IPS-18a (cell line): ENCODE measurements around the gene CDK14.
"Not testable (repeated sequence)": the region's sequence is repeated elsewhere in the genome, so short reads cannot be mapped to it uniquely, and the experiment has no call there.

Experiments used
- H3K27ac ChIP-seq: one replicate; pipeline ENCODE4 v1.5.1; 2013; ENCODE audit warnings: low read length
- H3K27me3 ChIP-seq: one replicate; pipeline ENCODE4 v1.6.1; 2013; ENCODE audit warnings: mild to moderate bottlenecking, low read length; ENCODE audit not compliant: control insufficient read depth, insufficient read depth
- H3K36me3 ChIP-seq: one replicate; pipeline ENCODE4 v1.6.1; 2013; ENCODE audit warnings: low read depth, low read length; ENCODE audit not compliant: control insufficient read depth
- H3K4me1 ChIP-seq: one replicate; pipeline ENCODE4 v1.6.1; 2013; ENCODE audit warnings: low read depth, low read length; ENCODE audit not compliant: control insufficient read depth
- H3K4me3 ChIP-seq: one replicate; pipeline ENCODE4 v1.5.1; 2013; ENCODE audit warnings: low read length
- H3K9ac ChIP-seq: one replicate; pipeline ENCODE4 v1.6.1; 2013; ENCODE audit warnings: mild to moderate bottlenecking, low read length, moderate library complexity
- H3K9me3 ChIP-seq: one replicate; pipeline ENCODE4 v1.6.1; 2013; ENCODE audit warnings: low read depth, low read length; ENCODE audit not compliant: control insufficient read depth

Gene CDK14

GRCh38 chr7:90766814-90767564 lies 170.9 kb downstream of the CDK14 start:
- Histone ChIP-seq H3K4me1 (peaks cover 14% of the 10 kb centered on the region), H3K36me3 (no peaks in the 10 kb centered on the region), H3K9ac (no peak overlapping the region), H3K27ac (no peak overlapping the region), H3K9me3 (no peaks in the 10 kb centered on the region), H3K4me3 (no peak overlapping the region), H3K27me3 (no peaks in the 10 kb centered on the region)

- no peaks in the 10 kb centered on the region for H3K27me3 ChIP-seq
- H3K27ac ChIP-seq: no peak overlapping the region
- H3K9ac ChIP-seq: no peak overlapping the region
- no peaks in the 10 kb centered on the region for H3K9me3 ChIP-seq
- H3K4me1 ChIP-seq: peaks cover 14% of the 10 kb centered on the region
- no peak overlapping the region for H3K4me3 ChIP-seq
- no peaks in the 10 kb centered on the region for H3K36me3 ChIP-seq
Measured at GRCh38 chr7:90768301-90768700, 172.2 kb downstream of the CDK14 start.

GRCh38 chr7:90769036-90769435 lies 172.9 kb downstream of the CDK14 start:
- no peak overlapping the region for H3K4me3 ChIP-seq
- peaks cover 13% of the 10 kb centered on the region for H3K4me1 ChIP-seq
- H3K27me3 ChIP-seq: no peaks in the 10 kb centered on the region
- no peaks in the 10 kb centered on the region for H3K9me3 ChIP-seq
- no peak overlapping the region for H3K9ac ChIP-seq
- H3K36me3 ChIP-seq: no peaks in the 10 kb centered on the region
- H3K27ac ChIP-seq: no peak overlapping the region

GRCh38 chr7:90769566-90769965 lies 173.4 kb downstream of the CDK14 start:
- not testable (repeated sequence) for H3K4me1 ChIP-seq, H3K9me3 ChIP-seq, H3K4me3 ChIP-seq, H3K27ac ChIP-seq, H3K36me3 ChIP-seq, H3K9ac ChIP-seq, H3K27me3 ChIP-seq

GRCh38 chr7:90771281-90771680 lies 175.2 kb downstream of the CDK14 start:
- Histone ChIP-seq H3K36me3 (no peaks in the 10 kb centered on the region), H3K4me3 (no peak overlapping the region), H3K9me3 (no peaks in the 10 kb centered on the region), H3K9ac (no peak overlapping the region), H3K27ac (no peak overlapping the region), H3K27me3 (no peaks in the 10 kb centered on the region), H3K4me1 (no peaks in the 10 kb centered on the region)

GRCh38 chr7:90772410-90772809 lies 176.3 kb downstream of the CDK14 start:
- Histone ChIP-seq H3K4me1 (no peaks in the 10 kb centered on the region), H3K27ac (no peak overlapping the region), H3K27me3 (no peaks in the 10 kb centered on the region), H3K4me3 (no peak overlapping the region), H3K9ac (no peak overlapping the region), H3K9me3 (no peaks in the 10 kb centered on the region), H3K36me3 (no peaks in the 10 kb centered on the region)

- Histone ChIP-seq H3K27me3 (no peaks in the 10 kb centered on the region), H3K4me1 (no peaks in the 10 kb centered on the region), H3K36me3 (no peaks in the 10 kb centered on the region), H3K9me3 (no peaks in the 10 kb centered on the region), H3K4me3 (no peak overlapping the region), H3K9ac (no peak overlapping the region), H3K27ac (no peak overlapping the region)
Measured at GRCh38 chr7:90773269-90773668, 177.1 kb downstream of the CDK14 start.

GRCh38 chr7:90774706-90775105 lies 178.6 kb downstream of the CDK14 start:
- Histone ChIP-seq H3K4me1 (no peaks in the 10 kb centered on the region), H3K27me3 (no peaks in the 10 kb centered on the region), H3K9ac (no peak overlapping the region), H3K4me3 (no peak overlapping the region), H3K27ac (no peak overlapping the region), H3K36me3 (no peaks in the 10 kb centered on the region), H3K9me3 (no peaks in the 10 kb centered on the region)

GRCh38 chr7:90775383-90775965 lies 179.4 kb downstream of the CDK14 start:
- no peaks in the 10 kb centered on the region for H3K27me3 ChIP-seq
- no peak overlapping the region for H3K27ac ChIP-seq
- no peaks in the 10 kb centered on the region for H3K4me1 ChIP-seq
- H3K9ac ChIP-seq: no peak overlapping the region
- no peaks in the 10 kb centered on the region for H3K9me3 ChIP-seq
- H3K36me3 ChIP-seq: no peaks in the 10 kb centered on the region
- H3K4me3 ChIP-seq: no peak overlapping the region

GRCh38 chr7:90777041-90777440 lies 180.9 kb downstream of the CDK14 start:
- H3K27ac ChIP-seq: no peak overlapping the region
- H3K4me3 ChIP-seq: no peak overlapping the region
- H3K9me3 ChIP-seq: no peaks in the 10 kb centered on the region
- no peak overlapping the region for H3K9ac ChIP-seq
- no peaks in the 10 kb centered on the region for H3K4me1 ChIP-seq
- no peaks in the 10 kb centered on the region for H3K36me3 ChIP-seq
- H3K27me3 ChIP-seq: no peaks in the 10 kb centered on the region

GRCh38 chr7:90777465-90777864 lies 181.3 kb downstream of the CDK14 start:
- H3K4me3 ChIP-seq: no peak overlapping the region

GRCh38 chr7:90777886-90778285 lies 181.8 kb downstream of the CDK14 start:
- no peak overlapping the region for H3K9ac ChIP-seq
- no peak overlapping the region for H3K4me3 ChIP-seq
- H3K36me3 ChIP-seq: no peaks in the 10 kb centered on the region
- H3K4me1 ChIP-seq: no peaks in the 10 kb centered on the region
- H3K27ac ChIP-seq: no peak overlapping the region
- H3K9me3 ChIP-seq: no peaks in the 10 kb centered on the region
- H3K27me3 ChIP-seq: no peaks in the 10 kb centered on the region

More at GRCh38 chr7:90777465-90777864, 181.3 kb downstream of the CDK14 start:
- Histone ChIP-seq H3K4me1 (no peaks in the 10 kb centered on the region), H3K9ac (no peak overlapping the region), H3K27me3 (no peaks in the 10 kb centered on the region), H3K9me3 (no peaks in the 10 kb centered on the region), H3K27ac (no peak overlapping the region), H3K36me3 (no peaks in the 10 kb centered on the region)
